Keratinocyte (primary cell): ENCODE results near the gene IGFBP5.

Experiments used
- EZH2 ChIP-seq: IDR thresholded peaks from one replicate; pipeline ENCODE4 v1.6.1; 2012; ENCODE audit warnings: inconsistent platforms, mild to moderate bottlenecking, low read length, moderate library complexity
- TF ChIP-seq, protein P1 (sequence below), 3 experiments: IDR thresholded peaks in 1 of 3; conservative IDR thresholded peaks in 1 of 3; optimal IDR thresholded peaks in 1 of 3; 2 replicates in 2 of 3; 3 replicates in 1 of 3; pipeline versions ENCODE3 to v1.5.1; 2011; ENCODE audit warnings: low read length in 3 of 3, mild to moderate bottlenecking in 3 of 3, moderate library complexity in 2 of 3, control low read depth in 1 of 3, inconsistent platforms in 1 of 3; ENCODE audit not compliant: insufficient read depth in 2 of 3; ENCODE audit errors: extremely low read depth in 1 of 3

DNA sequence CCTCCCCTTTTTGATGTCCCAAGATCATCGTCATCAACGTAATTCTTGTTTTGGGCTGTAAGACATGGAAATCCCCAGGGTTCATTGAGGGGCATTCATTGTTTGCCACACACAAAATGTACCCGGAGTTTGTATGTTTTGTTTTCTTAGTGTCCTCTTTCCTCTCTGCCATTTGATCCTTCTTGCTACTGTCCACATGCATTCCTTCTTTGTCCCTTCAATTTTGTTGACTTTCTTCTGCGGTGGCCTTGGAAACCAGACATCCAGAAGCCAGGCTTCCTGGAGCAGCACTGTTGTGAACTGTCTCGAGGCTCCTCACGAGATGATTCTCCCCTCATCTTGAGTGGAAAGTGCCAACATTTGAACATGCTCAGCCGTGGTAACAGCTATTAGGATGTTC lies 37.4 kb downstream of the IGFBP5 start:
- TF ChIP-seq, protein P1, sequence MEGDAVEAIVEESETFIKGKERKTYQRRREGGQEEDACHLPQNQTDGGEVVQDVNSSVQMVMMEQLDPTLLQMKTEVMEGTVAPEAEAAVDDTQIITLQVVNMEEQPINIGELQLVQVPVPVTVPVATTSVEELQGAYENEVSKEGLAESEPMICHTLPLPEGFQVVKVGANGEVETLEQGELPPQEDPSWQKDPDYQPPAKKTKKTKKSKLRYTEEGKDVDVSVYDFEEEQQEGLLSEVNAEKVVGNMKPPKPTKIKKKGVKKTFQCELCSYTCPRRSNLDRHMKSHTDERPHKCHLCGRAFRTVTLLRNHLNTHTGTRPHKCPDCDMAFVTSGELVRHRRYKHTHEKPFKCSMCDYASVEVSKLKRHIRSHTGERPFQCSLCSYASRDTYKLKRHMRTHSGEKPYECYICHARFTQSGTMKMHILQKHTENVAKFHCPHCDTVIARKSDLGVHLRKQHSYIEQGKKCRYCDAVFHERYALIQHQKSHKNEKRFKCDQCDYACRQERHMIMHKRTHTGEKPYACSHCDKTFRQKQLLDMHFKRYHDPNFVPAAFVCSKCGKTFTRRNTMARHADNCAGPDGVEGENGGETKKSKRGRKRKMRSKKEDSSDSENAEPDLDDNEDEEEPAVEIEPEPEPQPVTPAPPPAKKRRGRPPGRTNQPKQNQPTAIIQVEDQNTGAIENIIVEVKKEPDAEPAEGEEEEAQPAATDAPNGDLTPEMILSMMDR (optimal IDR thresholded peaks at IDR 0.05 in 1 of 3, IDR thresholded peaks at IDR 0.05 in 1 of 3, conservative IDR thresholded peaks at IDR 0.05 in 1 of 3; ENCODE audit: extremely low read depth in 1 of 3, insufficient read depth in 2 of 3, low read length in 3 of 3): no peak
- no peak for TF ChIP-seq EZH2
